Renal cortical epithelial cell (primary cell): ENCODE measurements around the gene PTPN14. TPM values are rescaled to one million over a fixed set of nuclear protein-coding genes. Genes with fewer than 3 reads are reported as not detected.

ENCODE experiments used
- DNase-seq: peaks from one replicate; pipeline ENCODE4 v3.0.0-alpha.2; 2011; ENCODE audit warnings: low read depth
- total RNA-seq: library from RNA; depleted of rRNA; stranded (reverse); fragments of >200 nt; gene quantifications from 2 replicates; pipeline ENCODE4 v1.2.3, GENCODE V29; 2014

PTPN14 gene
- total RNA-seq, 1 donor from 2014 or later: 114 TPM

- DNase-seq: peak; percentile 58
Observed at GRCh38 chr1:214454569-214455396, 96.6 kb downstream of the PTPN14 start.

DNA sequence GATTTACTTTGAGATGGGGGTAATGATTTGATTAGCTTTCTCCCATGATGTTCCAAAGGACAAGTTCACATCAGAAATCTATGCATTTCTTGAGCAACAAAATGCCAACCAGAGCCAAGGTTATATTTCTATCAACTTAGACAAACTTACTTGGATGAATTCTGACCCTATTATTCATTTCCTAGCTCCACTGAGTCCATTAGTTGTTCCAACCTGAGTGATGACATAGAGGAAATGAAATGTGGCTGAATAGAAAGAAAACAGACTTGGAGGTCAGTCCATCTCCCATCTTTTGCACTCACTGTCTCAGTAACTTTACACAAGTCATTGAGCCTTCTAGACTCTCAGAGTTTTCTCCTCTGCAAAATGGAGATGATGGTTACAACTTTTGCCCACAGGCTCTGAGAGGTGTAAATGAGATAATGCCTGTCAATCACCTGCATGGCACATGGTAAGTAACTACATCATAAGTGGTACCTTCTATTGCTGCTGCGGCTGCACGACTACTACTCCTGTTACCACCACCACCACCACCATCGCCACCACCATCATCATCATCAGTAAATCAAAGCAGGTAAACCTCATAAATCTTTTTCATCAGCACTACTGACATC lies 98.2 kb downstream of the PTPN14 start:
- DNase-seq: peak; percentile 89

DNA sequence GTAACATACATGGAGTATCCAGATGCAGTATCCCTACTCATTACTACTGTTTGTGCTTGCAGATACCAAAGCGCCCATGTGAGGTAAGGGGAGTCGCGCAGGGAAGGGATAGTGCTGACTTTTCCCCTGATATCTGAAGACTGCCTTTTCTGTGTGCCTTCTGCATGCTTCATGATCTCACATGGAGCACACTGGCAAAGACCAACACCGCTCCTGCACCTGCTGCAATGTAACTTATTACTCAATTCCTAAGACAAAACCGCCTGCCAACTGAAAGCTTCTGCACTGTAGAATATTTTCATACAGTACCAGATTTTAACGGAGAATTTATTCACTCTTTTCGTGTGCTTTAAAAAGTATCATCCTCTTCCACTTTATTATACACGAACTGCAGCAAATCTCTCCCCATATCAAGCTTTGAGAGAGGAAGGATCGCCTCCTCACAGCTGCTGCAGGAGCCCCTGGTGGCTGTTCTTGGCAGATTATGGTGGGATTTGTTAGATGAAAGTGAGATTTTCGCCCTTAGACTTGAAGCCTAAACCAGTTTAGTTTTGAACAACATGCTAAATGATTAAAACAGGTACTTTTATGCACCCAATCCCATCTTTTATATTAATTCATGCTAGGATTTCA lies 99.1 kb downstream of the PTPN14 start:
- no peak for DNase-seq

DNA sequence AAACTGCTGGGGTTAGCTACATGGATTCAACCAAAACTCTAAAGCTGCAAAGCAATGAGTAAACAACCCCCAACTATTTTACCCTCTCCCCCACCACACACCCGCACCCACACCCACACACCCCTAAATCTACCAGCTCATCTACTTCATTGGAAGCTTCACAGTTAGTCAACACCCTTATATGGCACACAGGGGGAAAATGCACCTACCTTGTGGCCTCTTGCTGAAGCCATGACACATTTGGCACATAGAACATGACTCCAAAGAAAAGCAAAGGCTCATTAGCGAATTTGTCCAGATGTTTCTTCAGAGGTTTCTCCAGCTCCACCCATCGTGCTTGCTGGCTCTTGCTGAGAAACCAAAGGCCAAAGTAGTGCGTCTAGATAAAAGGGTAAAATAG lies 99.8 kb downstream of the PTPN14 start:
- DNase-seq: no peak

GRCh38 chr1:214449371-214449770 lies 102.0 kb downstream of the PTPN14 start:
- peak; percentile 93 for DNase-seq

GRCh38 chr1:214448536-214448935 lies 102.9 kb downstream of the PTPN14 start:
- no peak for DNase-seq

- no peak for DNase-seq
Observed at GRCh38 chr1:214447557-214447871, 103.9 kb downstream of the PTPN14 start.

- DNase-seq: peak; percentile 97
Observed at GRCh38 chr1:214446772-214447556, 104.4 kb downstream of the PTPN14 start.

DNA sequence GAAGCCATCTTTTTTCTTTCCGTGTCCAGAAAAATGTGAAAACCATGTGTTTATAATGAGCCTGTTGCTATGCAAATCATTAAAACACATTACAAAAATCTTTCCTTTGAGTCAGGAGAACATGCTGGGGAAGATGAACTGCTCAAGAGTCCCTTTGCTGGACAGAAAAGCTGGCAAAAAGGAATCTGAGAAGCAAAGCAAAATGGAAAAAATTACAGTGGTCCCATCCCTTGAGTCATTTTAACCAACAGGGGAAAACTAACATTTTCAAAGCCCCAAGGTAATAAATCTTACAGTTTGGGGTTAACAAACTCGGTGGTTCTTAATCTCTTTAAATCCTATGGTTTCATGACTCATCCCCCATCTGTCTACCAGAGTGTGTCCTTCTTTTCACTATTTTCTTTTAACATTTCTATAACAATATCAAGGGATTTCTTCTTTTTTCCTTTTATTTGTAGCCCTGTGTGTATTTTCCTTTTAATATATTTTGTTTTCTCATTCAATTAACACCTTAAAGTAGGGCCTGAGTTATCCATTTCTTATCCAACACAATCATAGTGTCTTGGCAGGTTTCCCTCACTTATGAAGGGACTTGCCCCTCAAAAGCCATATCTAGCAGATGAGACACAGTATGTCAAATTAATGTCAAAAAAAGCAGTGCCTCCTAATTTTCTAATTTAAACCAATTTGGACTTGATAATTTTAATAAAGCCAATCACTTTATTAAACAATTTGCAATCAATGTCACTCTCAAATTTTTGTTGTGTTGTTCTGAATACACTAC lies 105.4 kb downstream of the PTPN14 start:
- DNase-seq: peak; percentile 86

DNA sequence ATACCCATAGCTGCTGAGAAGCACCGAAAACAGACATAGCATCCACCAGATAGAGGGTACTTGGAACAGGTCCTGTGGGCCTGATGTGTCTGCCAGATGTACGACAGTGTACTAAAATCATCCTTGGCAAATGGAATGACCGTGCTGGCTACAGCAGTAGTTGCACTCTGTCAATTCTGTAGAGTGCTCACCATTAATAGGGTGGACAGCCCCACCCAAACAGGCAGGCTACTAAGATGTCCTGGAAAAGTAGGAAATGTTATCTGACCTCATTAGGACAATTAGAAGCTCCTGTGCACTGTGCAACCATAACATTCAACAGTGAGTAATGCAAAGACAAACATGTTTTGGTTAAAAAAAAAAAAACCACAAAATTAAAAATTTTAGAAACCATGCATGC lies 106.2 kb downstream of the PTPN14 start:
- DNase-seq: no peak

- DNase-seq: no peak
Observed at GRCh38 chr1:214444182-214444939, 107.0 kb downstream of the PTPN14 start.

GRCh38 chr1:214441119-214441518 lies 110.3 kb downstream of the PTPN14 start:
- no peak for DNase-seq

DNA sequence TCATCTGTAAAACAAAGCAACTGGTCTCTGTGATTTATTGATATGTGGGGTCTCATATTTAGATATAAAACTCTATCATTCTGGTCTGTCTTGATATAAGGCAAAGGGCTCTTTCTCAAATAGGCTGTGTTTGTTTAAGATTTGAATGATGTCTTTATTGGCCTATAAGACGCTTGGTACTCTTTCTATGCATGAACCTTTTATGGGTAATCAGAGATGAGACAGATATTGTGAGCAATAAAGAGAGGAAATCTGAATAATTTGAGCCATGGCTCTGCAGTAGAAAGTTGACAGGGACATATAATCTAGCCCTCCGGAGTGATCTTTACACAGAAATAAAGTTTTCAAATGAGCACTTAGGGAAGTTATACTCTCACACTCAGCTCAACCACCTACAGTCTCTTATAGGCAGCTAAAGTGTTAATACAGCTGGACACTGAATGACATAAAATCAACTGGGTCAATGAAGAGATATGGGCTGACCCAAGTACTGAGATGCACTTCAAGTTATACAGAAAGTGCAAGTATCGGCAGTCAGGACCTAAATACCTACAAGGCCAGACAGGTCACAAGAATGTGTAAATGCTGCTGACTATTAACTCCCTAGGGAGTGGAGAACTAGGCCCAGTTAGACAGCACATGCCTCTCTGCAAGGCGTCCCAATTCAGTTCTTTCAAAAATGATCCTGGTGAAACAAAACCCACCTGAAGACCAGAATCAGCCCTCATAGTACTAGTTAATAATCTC lies 111.0 kb downstream of the PTPN14 start:
- peak; percentile 58 for DNase-seq

- DNase-seq: peak; percentile 97
Observed at GRCh38 chr1:214439352-214440119, 111.9 kb downstream of the PTPN14 start.

GRCh38 chr1:214438530-214438929 lies 112.9 kb downstream of the PTPN14 start:
- DNase-seq: no peak

DNA sequence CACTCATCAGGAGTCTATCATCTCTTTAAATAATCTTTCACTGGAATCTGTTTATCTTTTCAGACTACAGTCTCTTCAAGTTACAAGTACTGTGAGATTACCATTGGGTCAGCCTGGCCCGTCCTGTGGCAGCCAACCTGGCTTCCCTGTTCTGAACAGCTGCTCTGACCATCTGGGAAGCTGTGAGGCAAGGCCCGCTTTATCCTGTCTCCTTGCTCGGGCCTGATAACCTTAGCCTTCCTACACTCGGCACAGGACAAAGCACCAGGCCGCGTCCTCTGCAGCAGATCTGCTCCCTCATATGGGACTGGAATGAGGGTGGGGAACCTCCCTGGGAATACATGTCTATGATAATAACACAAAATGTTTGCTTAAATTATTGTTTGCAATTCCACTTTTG lies 113.3 kb downstream of the PTPN14 start:
- DNase-seq: no peak

DNA sequence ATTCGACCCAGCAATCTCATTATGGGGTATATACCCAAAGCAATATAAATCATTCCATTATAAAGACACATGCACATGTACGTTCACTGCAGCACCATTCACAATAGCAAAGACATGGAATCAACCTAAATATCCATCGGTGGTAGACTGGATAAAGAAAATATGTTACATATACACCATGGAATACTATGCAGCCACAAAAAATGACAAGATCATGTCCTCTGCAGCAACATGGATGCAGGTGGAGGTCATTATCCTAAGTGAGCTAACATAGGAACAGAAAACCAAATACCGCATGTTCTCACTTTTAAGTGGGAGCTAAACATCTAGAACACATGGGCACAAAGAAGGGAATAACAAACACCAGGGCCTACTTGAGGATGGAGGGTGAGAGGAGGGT lies 115.5 kb downstream of the PTPN14 start:
- DNase-seq: no peak

DNA sequence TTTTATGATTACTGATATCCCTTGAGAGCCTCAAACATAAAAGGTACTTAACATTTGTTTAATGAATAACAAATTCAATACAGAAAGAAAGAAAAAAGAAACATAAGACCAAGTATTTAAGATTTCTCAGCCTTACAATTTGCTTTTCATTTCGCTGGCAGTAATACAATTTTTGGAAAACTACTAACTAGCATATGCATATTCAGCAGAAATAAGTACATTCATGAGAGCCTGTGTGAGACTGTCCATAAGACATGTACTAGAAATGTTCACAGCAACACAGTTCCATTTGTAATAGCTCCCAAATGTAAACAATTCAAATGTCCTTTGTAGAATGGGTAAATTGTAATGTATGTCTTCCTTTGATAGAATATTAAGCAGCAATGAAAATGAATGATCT lies 119.2 kb downstream of the PTPN14 start:
- no peak for DNase-seq
